Epidermal melanocyte (primary cell): Measurements from ENCODE around the gene POLR3A.
A peak's percentile ranks its signal among the peaks of the same experiment; 100 is the strongest.
"Not testable (repeated sequence)": the region's sequence is repeated elsewhere in the genome, so short reads cannot be mapped to it uniquely, and the experiment has no call there.

Experiments used
- DNase-seq: peaks from one replicate; pipeline ENCODE4 v3.0.0; 2011; ENCODE audit warnings: low spot score; ENCODE audit not compliant: insufficient read length

Gene POLR3A

DNA sequence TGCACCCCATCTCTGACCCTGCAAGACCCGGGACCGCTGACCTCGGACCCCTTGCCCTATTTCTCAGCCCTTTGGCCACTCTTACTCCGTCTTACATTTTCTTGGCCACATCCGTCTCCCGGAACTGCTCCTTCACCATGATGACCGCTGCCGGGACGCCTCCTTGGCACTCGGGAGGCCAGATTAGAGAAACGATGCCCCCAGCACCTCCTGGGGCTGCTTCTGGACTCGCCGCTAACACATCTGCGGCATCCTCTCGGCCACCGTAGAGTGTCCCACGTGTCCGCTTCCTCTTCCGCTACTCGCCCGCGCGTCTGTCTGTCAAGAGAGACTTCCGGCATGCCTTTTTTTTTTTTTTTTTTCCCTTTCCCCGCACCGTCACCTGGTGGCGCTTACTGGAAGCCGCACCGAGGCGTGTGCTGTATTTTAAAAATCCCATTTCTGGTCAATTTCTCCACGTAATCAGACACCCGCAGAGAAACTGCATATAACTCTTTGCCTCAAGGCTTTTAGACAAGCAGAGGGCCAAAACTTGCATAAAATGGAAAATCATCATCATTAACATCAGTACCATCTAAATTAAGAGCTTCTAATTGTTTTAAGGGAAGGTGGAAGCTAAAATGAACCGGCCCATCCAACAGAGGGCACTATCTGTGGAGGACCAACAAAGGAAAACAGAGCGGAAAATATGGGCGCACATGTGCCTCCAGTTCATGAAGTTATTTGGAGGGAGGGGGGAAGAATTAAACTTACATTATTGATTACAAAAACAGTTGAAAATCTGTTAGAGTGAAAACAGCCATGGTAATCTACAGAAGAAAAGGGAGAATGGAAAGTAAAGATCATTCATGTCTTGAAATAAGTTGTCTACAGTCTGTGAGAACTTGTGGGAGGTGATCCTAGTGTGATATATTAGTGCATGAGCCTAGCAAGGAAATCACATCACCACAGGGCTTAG is at the start of gene POLR3A:
Gene POLR3A (minus strand): TSS at position 247 of the 958 bp plus-strand sequence. CDS start 108 bp downstream, at position 139.
- DNase-seq: peak; percentile 97

- DNase-seq: no peak
These were observed 49.4 kb upstream of the POLR3A start for GRCh38 chr10:78078539-78079330.

GRCh38 chr10:78075806-78076205 is 46.5 kb upstream of the POLR3A start:
- DNase-seq: not testable (repeated sequence)

GRCh38 chr10:78072504-78072903 is 43.2 kb upstream of the POLR3A start:
- DNase-seq: no peak

DNA sequence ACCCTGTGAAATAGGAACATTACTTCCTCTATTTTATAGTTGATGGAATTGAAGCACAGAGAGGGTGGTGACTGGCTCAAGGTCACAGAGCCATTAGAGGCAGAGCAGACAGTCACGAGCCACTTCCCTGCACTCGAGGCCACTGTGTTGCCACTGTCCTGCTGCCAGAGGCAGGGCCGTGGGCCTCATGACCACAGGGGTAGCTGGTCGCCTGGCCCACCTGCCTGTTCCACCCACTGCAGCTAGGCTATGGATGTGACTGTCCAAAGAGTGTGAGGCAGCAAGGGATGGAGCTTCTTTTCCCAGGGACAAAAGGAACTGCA is 42.5 kb upstream of the POLR3A start:
- no peak for DNase-seq

- DNase-seq: no peak
These were observed 42.0 kb upstream of the POLR3A start for GRCh38 chr10:78071140-78071856.

DNA sequence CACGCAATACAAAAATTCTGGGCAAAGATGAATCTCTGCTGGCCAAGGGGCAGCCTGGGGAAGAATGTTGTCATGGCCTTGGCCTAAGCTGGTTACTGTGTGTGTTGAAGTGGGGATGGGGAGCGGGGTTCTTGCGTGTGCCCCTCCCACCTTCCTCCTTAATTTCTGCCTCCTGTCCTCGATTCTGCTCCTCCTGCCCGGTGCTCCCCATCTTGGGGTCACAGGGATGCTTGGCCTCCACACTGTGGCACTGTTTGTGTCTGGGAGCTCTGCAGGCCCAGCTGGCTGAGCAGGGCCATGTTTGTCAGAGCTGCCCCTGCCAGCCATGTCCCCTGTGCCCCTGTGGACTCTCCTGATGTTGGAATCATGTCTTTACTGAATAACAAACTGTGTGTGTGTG is 41.4 kb upstream of the POLR3A start:
- no peak for DNase-seq

- not testable (repeated sequence) for DNase-seq
These were observed 40.7 kb upstream of the POLR3A start for GRCh38 chr10:78070064-78070463.

GRCh38 chr10:78069151-78069550 is 39.8 kb upstream of the POLR3A start:
- no peak for DNase-seq

DNA sequence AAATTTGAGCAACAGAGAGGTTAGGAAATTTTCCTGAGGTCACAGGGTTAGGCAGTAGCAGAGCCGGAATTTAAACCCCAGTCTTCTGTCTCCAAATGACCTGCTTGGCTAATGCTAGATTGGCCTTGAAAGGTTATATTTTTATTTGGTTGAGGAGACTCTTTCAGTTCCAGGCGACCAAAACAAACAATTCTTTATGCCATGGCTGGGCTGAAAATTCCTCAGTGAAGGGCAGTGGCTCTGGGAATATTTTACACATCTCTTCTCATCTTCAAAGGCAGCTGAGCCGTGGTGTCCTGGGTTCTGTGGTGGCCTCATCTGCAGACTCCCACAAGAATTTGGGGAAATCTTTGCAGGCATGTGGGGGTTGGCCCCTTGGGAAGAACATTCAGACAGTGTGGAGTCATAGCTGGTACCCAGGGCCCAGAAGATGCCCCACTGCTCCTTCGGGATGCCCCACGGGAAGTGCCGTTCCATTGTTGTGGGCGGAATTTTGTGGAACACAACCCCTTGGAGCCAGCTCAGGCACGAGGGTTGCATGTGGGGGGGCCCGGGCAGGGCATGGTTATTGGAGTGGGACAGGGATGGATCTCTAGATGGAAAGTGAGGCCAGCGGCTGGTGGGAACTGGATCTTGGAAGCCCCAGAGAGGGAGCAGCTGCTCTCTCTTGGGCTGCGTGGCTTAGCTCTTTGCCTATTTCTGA is 37.6 kb upstream of the POLR3A start:
- DNase-seq: peak; percentile 14

GRCh38 chr10:78066012-78066411 is 36.7 kb upstream of the POLR3A start:
- no peak for DNase-seq

DNA sequence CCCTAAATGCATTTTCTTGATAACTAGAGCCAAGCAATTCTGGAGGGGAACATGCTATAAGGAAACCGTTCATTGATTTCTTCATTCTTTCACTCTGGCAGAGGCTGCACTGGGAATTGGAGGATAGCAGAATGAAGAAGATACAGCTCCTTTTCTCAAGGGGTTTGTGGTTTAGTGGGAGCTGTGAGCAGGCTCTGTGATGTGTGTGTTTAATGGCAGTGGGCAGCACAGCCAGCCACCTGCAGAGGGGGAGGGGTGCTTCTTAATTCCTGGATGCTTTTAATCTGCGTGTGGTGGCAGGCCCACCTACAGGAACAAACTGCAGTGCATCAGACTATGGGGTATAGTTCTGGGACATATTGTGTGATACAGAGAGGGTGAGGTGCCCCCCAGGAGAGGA is 36.3 kb upstream of the POLR3A start:
- no peak for DNase-seq

GRCh38 chr10:78064919-78065318 is 35.6 kb upstream of the POLR3A start:
- DNase-seq: not testable (repeated sequence)

DNA sequence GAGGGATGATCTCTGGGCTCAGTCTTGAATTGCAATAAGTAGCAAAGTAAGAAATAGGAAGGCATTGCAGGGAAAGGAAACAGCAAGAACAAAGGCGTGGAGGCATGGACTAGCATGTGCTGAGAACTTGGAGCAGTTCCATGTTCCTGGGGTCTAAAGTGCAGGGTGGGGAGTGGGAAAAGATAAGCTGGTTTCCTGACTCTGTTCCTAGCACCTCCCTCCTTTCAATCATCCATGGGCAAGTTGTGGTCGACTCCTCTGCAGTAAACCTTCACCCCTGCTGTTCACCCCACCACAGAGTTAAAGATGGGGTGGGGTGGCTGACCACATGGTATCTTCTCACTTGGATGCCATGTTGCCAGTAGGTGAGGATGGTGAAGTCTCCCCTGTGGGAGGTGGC is 33.9 kb upstream of the POLR3A start:
- DNase-seq: no peak

- DNase-seq: no peak
These were observed 33.0 kb upstream of the POLR3A start for GRCh38 chr10:78062296-78062695.

DNA sequence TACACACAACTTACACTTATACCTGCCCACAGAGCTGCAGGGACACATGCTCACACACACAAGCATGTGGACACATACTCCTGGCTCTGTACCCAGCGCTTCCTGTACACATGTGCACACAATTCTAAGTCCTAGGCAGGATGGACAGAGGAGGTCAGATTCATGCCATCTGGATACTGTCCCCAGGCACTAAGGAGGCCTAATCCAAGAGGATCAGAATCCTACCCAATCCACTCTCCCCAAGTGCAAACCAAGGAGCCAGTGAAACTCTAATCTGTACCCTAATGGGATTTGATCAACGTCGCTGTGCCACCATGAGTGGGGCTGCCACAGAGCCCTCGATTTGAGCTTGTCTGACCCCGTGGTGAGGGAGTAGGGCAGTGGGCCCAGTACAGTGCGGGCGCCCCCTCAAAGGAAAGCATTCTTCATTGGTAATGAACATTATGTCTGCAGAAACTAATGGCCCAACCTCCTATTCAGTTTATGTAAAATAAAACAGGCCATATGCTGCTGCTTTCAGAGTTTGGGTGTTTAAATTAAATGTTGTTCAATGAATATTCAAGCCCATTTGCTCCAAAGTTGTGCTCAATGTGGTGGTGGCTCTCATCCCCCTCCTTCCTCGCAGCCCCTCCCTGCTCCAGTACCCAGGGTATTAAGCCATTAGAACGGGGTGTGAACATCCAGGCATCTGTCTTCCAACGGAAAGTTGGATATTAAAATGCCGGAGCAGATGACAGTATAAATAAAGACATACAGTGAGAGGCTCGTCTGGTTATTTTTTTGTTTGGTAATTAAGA is 30.8 kb upstream of the POLR3A start:
- no peak for DNase-seq

GRCh38 chr10:78058562-78058961 is 29.2 kb upstream of the POLR3A start:
- no peak for DNase-seq

DNA sequence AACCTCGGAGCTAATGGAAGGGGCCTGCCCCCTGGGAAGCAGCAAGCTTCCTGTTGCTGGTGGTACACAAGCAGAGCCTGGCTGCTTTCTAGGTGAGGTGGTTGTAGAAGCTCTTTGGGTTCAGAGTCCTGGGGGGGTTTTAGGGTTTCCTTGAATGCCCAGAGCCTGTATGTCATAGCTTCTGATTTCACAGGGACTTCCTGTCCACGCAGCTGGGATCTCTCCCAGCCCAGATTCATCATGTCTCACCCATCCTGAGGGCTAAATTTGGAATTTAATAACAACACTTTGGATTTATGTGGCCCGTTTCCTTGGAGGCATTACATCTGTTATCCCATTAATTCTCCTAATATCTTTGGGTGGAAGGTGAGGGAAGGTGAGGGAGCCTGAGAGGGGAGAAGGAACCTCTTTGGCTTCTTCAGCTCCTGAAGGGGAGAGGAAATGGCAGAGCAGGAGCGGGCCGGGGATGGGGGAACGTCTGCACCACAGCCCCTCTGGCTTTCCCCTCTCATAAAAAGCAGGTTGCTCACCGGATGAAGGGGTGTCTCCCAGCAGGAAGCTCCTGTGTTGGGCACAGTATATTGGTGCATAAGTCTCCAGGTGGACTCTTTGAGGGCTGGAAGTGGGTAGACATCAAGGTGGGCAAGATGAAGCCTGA is 24.0 kb upstream of the POLR3A start:
- DNase-seq: no peak

GRCh38 chr10:78049851-78050250 is 20.5 kb upstream of the POLR3A start:
- DNase-seq: no peak
